Stimulated activated CD4-positive, alpha-beta T cell treated with anti-CD3 and anti-CD28 coated beads, Interleukin-15, amount 100 ng/mL, for 24 hours (primary cell): Measurements from ENCODE around the gene ZNG1A.
A peak's percentile ranks its signal among the peaks of the same experiment; 100 is the strongest.
"Not testable (repeated sequence)": the region's sequence is repeated elsewhere in the genome, so short reads cannot be mapped to it uniquely, and the experiment has no call there.

Experiments
- DNase-seq: peaks from one replicate; pipeline ENCODE4 v3.0.0-alpha.2; 2020

The ZNG1A gene

GRCh38 chr9:178970-179383 lies at the start of gene ZNG1A:
ZNG1A (minus strand) TSS chr9:179056; CDS start chr9:178969, 87 bp downstream.
- DNase-seq = peak; percentile 83

- no peak for DNase-seq
Measured at GRCh38 chr9:227860-228259, 49.0 kb upstream of the ZNG1A start.

- no peak for DNase-seq
Measured at GRCh38 chr9:224582-225520, 46.0 kb upstream of the ZNG1A start.

- no peak for DNase-seq
Measured at GRCh38 chr9:224026-224425, 45.2 kb upstream of the ZNG1A start.

- no peak for DNase-seq
Measured at GRCh38 chr9:223152-223551, 44.3 kb upstream of the ZNG1A start.

- no peak for DNase-seq
Measured at GRCh38 chr9:221989-222776, 43.3 kb upstream of the ZNG1A start.

- no peak for DNase-seq
Measured at GRCh38 chr9:219670-220365, 41.0 kb upstream of the ZNG1A start.

GRCh38 chr9:219036-219435 lies 40.2 kb upstream of the ZNG1A start:
- not testable (repeated sequence) for DNase-seq

- no peak for DNase-seq
Measured at GRCh38 chr9:217950-218349, 39.1 kb upstream of the ZNG1A start.

- no peak for DNase-seq
Measured at GRCh38 chr9:216866-217265, 38.0 kb upstream of the ZNG1A start.

- no peak for DNase-seq
Measured at GRCh38 chr9:215631-216155, 36.8 kb upstream of the ZNG1A start.

GRCh38 chr9:214648-215493 lies 36.0 kb upstream of the ZNG1A start, which contains the start of gene DOCK8:
DOCK8 (plus strand) TSS chr9:214865; CDS start chr9:214977, 112 bp downstream.
- peak; percentile 69 for DNase-seq

GRCh38 chr9:214351-214647 lies 35.4 kb upstream of the ZNG1A start:
- DNase-seq = no peak

- DNase-seq = not testable (repeated sequence)
Measured at GRCh38 chr9:213901-214300, 35.0 kb upstream of the ZNG1A start.

GRCh38 chr9:212297-212696 lies 33.4 kb upstream of the ZNG1A start:
- DNase-seq = no peak

- DNase-seq = no peak
Measured at GRCh38 chr9:211557-211956, 32.7 kb upstream of the ZNG1A start.

- DNase-seq = no peak
Measured at GRCh38 chr9:211036-211435, 32.2 kb upstream of the ZNG1A start.

GRCh38 chr9:209143-209758 lies 30.4 kb upstream of the ZNG1A start:
- no peak for DNase-seq

- DNase-seq = no peak
Measured at GRCh38 chr9:206481-206880, 27.6 kb upstream of the ZNG1A start.

GRCh38 chr9:199601-200000 lies 20.7 kb upstream of the ZNG1A start:
- DNase-seq = not testable (repeated sequence)

GRCh38 chr9:178140-178825 lies 573 bp downstream of the ZNG1A start:
- DNase-seq = peak; percentile 8
